Endothelial cell of umbilical vein (primary cell): ENCODE results near the gene VWA5A. TPM values are rescaled to one million over a fixed set of nuclear protein-coding genes. Genes with fewer than 3 reads are reported as not detected.

Experiments
- BruUV-seq: library from RNA; stranded (reverse); fragments of 400-500 nt; replicated peaks from 2 replicates; lab custom pipeline; 2021; lab: Mats Ljungman, UMichigan
- CTCF ChIA-PET: fragments of 300-600, 350-600 bp; sonication (Branson Sonifier 250); formaldehyde crosslinking; loops from one replicate; lab custom pipeline; 2021; ENCODE audit warnings: antibody characterized with exemption, inconsistent platforms; lab: Charles Lee
- POLR2A ChIA-PET: fragments of 300-600, 350-600 bp; sonication (Branson Sonifier 250); formaldehyde crosslinking; loops from one replicate; lab custom pipeline; 2021; ENCODE audit warnings: antibody characterized with exemption, inconsistent platforms; lab: Charles Lee
- DNase-seq: peaks from one replicate; pipeline ENCODE4 v3.0.0-alpha.2; 2011; ENCODE audit warnings: low read depth, low spot score
- FAIRE-seq: peaks from 2 replicates; lab custom pipeline; 2011; peaks lifted over from hg19 to GRCh38; lab: Jason Lieb, UNC
- H2AFZ ChIP-seq: 2 replicates; pipeline ENCODE4 v1.6.0; 2012; ENCODE audit warnings: low read depth, low read length, control low read depth, inconsistent platforms
- H3K27ac ChIP-seq: 2 replicates; pipeline ENCODE4 v1.5.1; 2011; ENCODE audit warnings: low read depth, mild to moderate bottlenecking, control low read depth, low read length, moderate library complexity; ENCODE audit not compliant: insufficient read depth
- H3K27me3 ChIP-seq, 2 experiments: 2 replicates each; pipeline versions ENCODE4 v1.6.0 to v1.6.1; 2011; ENCODE audit warnings: low read length in 2 of 2, mixed read lengths in 1 of 2; ENCODE audit not compliant: control insufficient read depth in 2 of 2, insufficient read depth in 2 of 2
- H3K36me3 ChIP-seq, 2 experiments: 2 replicates in 1 of 2; 3 replicates in 1 of 2; pipeline ENCODE4 v1.5.1; 2011; ENCODE audit warnings: low read length in 2 of 2, mild to moderate bottlenecking in 1 of 2, moderate library complexity in 1 of 2; ENCODE audit not compliant: control insufficient read depth in 2 of 2, insufficient read depth in 2 of 2; ENCODE audit errors: extremely low read depth in 1 of 2
- H3K4me1 ChIP-seq: 3 replicates; pipeline ENCODE4 v1.5.1; 2011; ENCODE audit warnings: mild to moderate bottlenecking, low read length; ENCODE audit not compliant: control insufficient read depth, insufficient read depth; ENCODE audit errors: extremely low read depth
- H3K4me2 ChIP-seq: 2 replicates; pipeline ENCODE4 v1.6.1; 2011; ENCODE audit warnings: low read length, control low read depth, mixed read lengths; ENCODE audit not compliant: insufficient read depth
- H3K4me3 ChIP-seq, 3 experiments: fragments of 200-600 bp in 1 of 3; sonication (generic), shearing (Covaris generic) in 1 of 3; replicated peaks in 1 of 3; 2 replicates each; pipeline ENCODE4 v1.5.1; 2011 to 2016; ENCODE audit warnings: control low read depth in 3 of 3, low read length in 3 of 3, mild to moderate bottlenecking in 2 of 3, inconsistent platforms in 1 of 3, low read depth in 1 of 3, moderate library complexity in 1 of 3; ENCODE audit not compliant: insufficient read depth in 1 of 3
- H3K79me2 ChIP-seq: 2 replicates; pipeline ENCODE4 v1.6.0; 2012; ENCODE audit warnings: low read length, inconsistent platforms; ENCODE audit not compliant: control insufficient read depth, insufficient read depth
- H3K9ac ChIP-seq: replicated peaks from 2 replicates; pipeline ENCODE3; 2011; ENCODE audit warnings: low read length, control low read depth; ENCODE audit not compliant: insufficient read depth; ENCODE audit errors: extremely low read depth
- H3K9me1 ChIP-seq: replicated peaks from 3 replicates; pipeline ENCODE4 v1.6.0; 2011; ENCODE audit warnings: mild to moderate bottlenecking, low read length; ENCODE audit not compliant: control insufficient read depth, insufficient read depth; ENCODE audit errors: extremely low read depth
- H3K9me3 ChIP-seq: replicated peaks from 2 replicates; pipeline ENCODE4 v1.5.1; 2012; ENCODE audit warnings: low read length, inconsistent platforms; ENCODE audit not compliant: control insufficient read depth, insufficient read depth
- H4K20me1 ChIP-seq: replicated peaks from 2 replicates; pipeline ENCODE3; 2011; ENCODE audit warnings: mild to moderate bottlenecking, low read length; ENCODE audit not compliant: control insufficient read depth, insufficient read depth; ENCODE audit errors: extremely low read depth
- EZH2 ChIP-seq: IDR thresholded peaks from 2 replicates; pipeline ENCODE4 v1.6.1; 2012; ENCODE audit warnings: borderline replicate concordance, low read depth, mild to moderate bottlenecking, moderate library complexity, low read length, inconsistent platforms; ENCODE audit not compliant: severe bottlenecking
- GATA2 ChIP-seq: IDR thresholded peaks from 2 replicates; pipeline ENCODE4 v1.7.0; 2011; ENCODE audit warnings: low read depth, mild to moderate bottlenecking, moderate library complexity, mixed read lengths, low read length; ENCODE audit not compliant: insufficient read length, insufficient read depth
- MYC ChIP-seq: IDR thresholded peaks from one replicate; pipeline ENCODE4 v1.6.1; 2011; ENCODE audit warnings: mild to moderate bottlenecking, low read depth, low read length
- POLR2A ChIP-seq: IDR thresholded peaks from 2 replicates; pipeline ENCODE4 v1.6.1; 2012; ENCODE audit warnings: low read depth, mild to moderate bottlenecking, control low read depth, low read length
- POLR2AphosphoS5 ChIP-seq: IDR thresholded peaks from 2 replicates; pipeline ENCODE4 v1.6.1; 2012; ENCODE audit warnings: low read depth, mild to moderate bottlenecking, control low read depth, low read length, moderate library complexity; ENCODE audit not compliant: insufficient read depth
- dilution Hi-C: fragments of 300-500 bp; cut with MboI; formaldehyde crosslinking; loops from one replicate; pipeline ENCODE4 v1.15.0; 2019; ENCODE audit warnings: low sequenced_read_pairs; ENCODE audit not compliant: extremely low pct_ligation_motif_present
- intact Hi-C: fragments of 100-400 bp; cut with micrococcal nuclease; formaldehyde crosslinking; loops from one replicate; pipeline ENCODE4 v1.10.0; 2022
- polyA plus RNA-seq, 4 experiments: library from polyadenylated mRNA; depleted of rRNA in 3 of 4; stranded (reverse) in 3 of 4; unstranded in 1 of 4; fragments of >200 nt; gene quantifications; 2 replicates each; pipeline versions ENCODE4 v1.2.1 to v1.2.3, GENCODE V29; 2011 to 2012; ENCODE audit warnings: missing spikeins in 1 of 4
- total RNA-seq: library from RNA; stranded (reverse); gene quantifications from 2 replicates; pipeline ENCODE4 v1.2.3, GENCODE V29; 2021

VWA5A gene
- total and polyA plus RNA-seq, 2 donors (not counting 3 experiments of a cell fraction or from before 2014, with no cell fraction given), result 9.1 to 14.3 TPM

- no peaks in the 10 kb centered on the region for H4K20me1 ChIP-seq
- H3K9me3 ChIP-seq, result no peaks in the 10 kb centered on the region
- no TSS peak for BruUV-seq
- H3K4me3 ChIP-seq, result no peak overlapping the region
- dilution Hi-C loops (no loop called here), intact Hi-C loops (no loop called here)
- CTCF ChIA-PET, result interaction anchor here (0.9 to 1.6 kb wide), 4 partner anchors 21 to 78 kb away, joined by 3 to 4 read pairs (median 4); no protein-coding TSS in a partner anchor
- H3K9me1 ChIP-seq, result no peaks in the 10 kb centered on the region
- TF ChIP-seq POLR2A, result no peak
- no peak for TF ChIP-seq EZH2
- no peak for TF ChIP-seq GATA2
- H3K27me3 ChIP-seq, result peaks cover 2 to 5% of the 10 kb centered on the region in 2 experiments
- FAIRE-seq, result no peak
- POLR2A ChIA-PET, result no interaction called here
- H3K4me1 ChIP-seq, result no peaks in the 10 kb centered on the region
- H3K79me2 ChIP-seq, result no peaks in the 10 kb centered on the region
- H3K36me3 ChIP-seq, result no peaks in the 10 kb centered on the region
- no peak for DNase-seq
- H3K4me2 ChIP-seq, result no peak overlapping the region
- no peak overlapping the region for H3K9ac ChIP-seq
- H3K27ac ChIP-seq, result no peak overlapping the region
- H2AFZ ChIP-seq, result no peak overlapping the region
Observed at GRCh38 chr11:124096364-124096763, 18.9 kb upstream of the VWA5A start.

GRCh38 chr11:124098141-124098540 lies 17.1 kb upstream of the VWA5A start:
- DNase-seq, result no peak
- BruUV-seq, result no TSS peak
- Histone ChIP-seq H3K9me1 (no peaks in the 10 kb centered on the region), H3K4me1 (no peaks in the 10 kb centered on the region), H3K4me2 (no peak overlapping the region), H4K20me1 (no peaks in the 10 kb centered on the region), H3K9me3 (no peaks in the 10 kb centered on the region), H3K79me2 (no peaks in the 10 kb centered on the region), H3K36me3 (no peaks in the 10 kb centered on the region), H3K27ac (no peak overlapping the region), H3K27me3 (peaks cover 2 to 3% of the 10 kb centered on the region in 2 experiments), H2AFZ (no peak overlapping the region), H3K9ac (no peak overlapping the region), H3K4me3 (no peak overlapping the region)
- TF ChIP-seq EZH2 (no peak), POLR2AphosphoS5 (no peak), MYC (no peak)
- ChIA-PET CTCF (interaction anchor here (1.4 to 1.8 kb wide), 2 partner anchors 27 to 28 kb away, joined by 4 to 6 read pairs; no protein-coding TSS in a partner anchor), POLR2A (no interaction called here)
- dilution Hi-C loops, result no loop called here
- intact Hi-C loops, result no loop called here
- no peak for FAIRE-seq
